HuH-7.5 (cell line): ENCODE results near the gene GPR143.
"Not testable (repeated sequence)": the region's sequence is repeated elsewhere in the genome, so short reads cannot be mapped to it uniquely, and the experiment has no call there.

Source experiments
- DNase-seq: peaks from one replicate; pipeline ENCODE4 v3.0.0; 2011; ENCODE audit warnings: low spot score

Gene GPR143

GRCh38 chrX:9768321-9768839 lies 2.7 kb upstream of the GPR143 start:
- not testable (repeated sequence) for DNase-seq

DNA sequence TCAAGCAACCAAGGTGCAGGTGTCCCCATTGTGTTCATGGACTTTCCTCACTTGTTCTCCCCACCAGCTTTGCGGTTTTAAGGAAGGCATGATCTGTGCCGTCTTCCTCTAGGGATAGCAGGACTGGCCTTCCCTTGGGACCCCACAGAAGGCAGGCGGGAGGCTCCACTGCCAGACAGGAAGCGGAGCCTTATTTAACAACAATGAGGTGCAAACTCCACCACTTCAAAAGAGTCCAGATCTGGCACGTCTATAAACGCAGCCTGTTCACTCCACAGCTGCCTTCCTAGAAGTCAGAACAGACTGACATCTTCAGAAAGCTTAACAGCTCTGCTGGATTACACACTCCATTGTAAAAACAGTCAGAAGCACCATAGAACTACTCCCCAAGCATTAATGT lies 1.7 kb upstream of the GPR143 start:
- no peak for DNase-seq

GRCh38 chrX:9765072-9765736 lies 443 bp downstream of the GPR143 start:
- no peak for DNase-seq

DNA sequence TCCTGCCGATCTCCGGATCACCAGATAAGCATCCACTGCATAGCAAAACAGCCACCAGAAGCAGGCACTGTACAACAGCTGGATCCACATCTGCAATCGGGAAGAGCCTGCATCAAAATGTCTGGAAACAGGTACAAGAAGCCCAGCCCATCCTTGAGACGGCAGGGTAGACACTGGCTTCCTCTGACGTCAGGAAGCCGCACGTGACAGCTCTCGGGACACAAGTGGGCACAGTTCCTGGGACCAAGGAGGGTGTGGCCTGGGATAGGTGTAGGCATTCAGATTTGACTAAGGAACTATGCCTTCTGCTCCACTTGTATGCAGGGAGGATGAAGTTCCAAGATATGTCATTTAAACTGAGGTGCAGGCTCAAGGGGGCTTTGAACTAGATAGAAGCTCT lies 6.3 kb downstream of the GPR143 start:
- no peak for DNase-seq

- DNase-seq, result no peak
These were observed 7.5 kb downstream of the GPR143 start for GRCh38 chrX:9758021-9758638.

GRCh38 chrX:9757366-9757765 lies 8.3 kb downstream of the GPR143 start:
- no peak for DNase-seq

- no peak for DNase-seq
These were observed 16.4 kb downstream of the GPR143 start for GRCh38 chrX:9749146-9749692.

GRCh38 chrX:9747644-9748043 lies 18.0 kb downstream of the GPR143 start:
- DNase-seq, result no peak

DNA sequence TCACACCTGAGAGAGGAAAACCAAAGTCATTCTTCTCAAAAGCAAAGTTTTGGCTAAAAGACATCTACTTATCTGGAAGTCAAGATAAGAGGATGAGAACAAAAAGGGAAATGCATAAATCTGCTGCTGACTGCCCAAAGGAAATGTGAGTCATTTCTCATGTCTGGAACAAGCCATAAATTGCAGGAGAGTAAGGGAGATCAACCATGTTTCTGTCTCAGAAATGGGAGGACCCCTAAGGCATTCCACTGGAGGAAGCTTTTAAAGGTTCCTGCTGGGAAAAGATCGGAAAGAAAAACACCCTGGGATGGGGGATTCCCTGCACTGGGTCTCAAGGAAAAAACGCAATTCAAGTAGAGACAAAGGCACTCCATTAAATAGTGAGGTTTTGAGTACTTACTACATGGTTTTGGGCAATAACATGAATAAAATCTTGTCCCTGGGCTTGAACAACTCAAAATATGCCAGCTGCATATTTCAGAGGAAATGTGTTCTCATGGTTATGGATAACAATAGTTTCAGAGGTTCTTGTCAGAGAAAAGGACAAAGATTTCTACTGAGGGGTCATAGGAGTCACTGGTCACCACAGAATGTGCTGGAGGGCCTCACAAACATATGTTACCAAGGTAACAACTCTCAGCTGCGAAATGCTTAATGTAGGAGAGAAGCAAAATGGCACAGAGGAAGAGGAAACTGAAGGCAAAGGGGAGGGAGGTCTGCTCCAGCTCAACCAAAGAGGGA lies 19.3 kb downstream of the GPR143 start:
- no peak for DNase-seq

DNA sequence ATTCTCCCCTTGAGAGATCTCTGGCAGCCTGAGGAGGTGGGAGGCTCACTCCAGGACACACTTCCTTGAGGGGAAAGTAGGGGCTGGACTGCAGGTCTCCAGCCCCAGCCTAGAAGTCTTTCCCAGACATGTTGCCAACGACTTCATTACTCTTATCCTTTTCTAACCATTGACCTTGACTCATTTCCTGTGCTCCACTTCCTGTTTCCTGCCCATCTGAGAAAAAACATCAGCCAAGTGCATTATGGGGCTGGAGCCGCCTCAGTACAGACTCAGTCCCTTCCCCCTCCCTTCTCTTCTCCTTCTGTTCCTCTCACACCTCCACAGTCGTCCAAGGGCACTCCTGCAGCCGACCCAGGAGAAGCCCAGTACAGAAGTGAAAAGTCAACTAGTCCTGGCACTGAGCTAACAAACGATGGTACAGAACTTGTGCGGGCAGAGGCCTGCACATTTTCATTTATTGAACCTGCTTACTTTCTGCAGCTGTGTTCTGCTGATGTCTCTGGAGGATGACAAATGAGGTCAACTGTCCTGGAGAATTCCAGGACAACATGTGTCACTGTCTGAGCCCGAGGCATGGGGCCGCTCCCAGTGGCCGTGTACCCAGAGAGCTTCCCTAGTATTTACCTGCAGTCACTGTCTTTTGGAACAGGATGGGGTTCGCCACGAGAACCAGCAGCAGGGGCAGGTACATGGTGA lies 20.1 kb downstream of the GPR143 start:
- no peak for DNase-seq

DNA sequence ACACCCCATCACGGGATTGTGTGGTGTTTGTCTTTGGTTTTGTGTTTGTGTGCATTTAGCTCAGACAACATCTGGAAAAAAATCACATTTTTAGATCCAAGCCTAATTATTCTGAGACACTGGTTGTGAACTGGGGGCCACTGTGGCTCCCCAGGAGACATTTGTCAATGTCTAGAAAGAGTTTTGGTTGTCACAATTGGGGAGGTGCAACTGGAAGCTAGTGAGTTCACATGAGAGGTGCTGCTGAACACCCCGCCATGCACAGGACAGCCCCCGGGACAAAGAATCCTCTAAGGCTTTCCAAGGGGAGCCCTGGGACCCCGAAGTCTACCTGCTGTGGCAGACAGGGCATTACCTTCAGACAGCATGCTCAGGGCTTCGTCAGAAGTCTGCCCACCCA lies 26.5 kb downstream of the GPR143 start:
- no peak for DNase-seq

- DNase-seq, result no peak
These were observed 27.5 kb downstream of the GPR143 start for GRCh38 chrX:9738151-9738550.

DNA sequence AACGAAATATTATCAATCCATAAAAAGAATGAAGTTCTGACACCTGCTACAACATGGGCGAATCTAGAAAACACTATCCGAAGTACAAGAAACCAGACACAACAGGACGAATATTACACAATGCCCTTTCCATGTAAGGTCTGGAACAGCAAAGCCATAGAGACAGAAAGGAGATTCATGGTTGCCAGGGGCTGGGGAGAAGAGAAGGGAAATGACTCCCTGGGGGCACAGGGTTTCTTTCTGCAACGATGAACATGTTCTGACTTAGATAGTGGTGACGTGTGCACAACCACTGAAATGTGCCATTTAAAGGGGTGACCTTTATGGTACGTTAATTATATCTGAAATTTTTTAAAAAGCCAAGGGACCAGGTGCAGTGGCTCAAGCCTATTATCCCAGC lies 28.3 kb downstream of the GPR143 start:
- DNase-seq, result no peak

- no peak for DNase-seq
These were observed 34.9 kb downstream of the GPR143 start for GRCh38 chrX:9730752-9731151.

DNA sequence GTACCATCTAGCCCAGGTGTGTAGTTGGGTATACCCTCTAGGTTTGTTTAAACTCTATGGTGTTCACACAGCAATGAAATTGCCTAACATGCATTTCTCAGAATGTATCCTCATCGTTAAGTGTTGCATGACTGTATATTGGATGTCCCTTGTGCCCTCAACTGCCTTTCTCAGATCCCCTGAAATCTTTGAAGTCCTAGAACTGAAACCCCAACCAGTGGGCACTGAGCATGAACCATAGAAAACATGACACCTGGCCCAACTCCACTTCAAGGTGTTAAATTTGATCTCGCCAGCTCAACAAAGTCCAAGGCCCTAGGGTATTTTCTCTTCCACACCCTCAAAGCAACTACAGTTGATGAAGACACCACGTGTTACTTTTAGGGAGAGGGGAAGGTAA lies 35.6 kb downstream of the GPR143 start:
- DNase-seq, result no peak

- no peak for DNase-seq
These were observed 36.3 kb downstream of the GPR143 start for GRCh38 chrX:9729171-9729885.

DNA sequence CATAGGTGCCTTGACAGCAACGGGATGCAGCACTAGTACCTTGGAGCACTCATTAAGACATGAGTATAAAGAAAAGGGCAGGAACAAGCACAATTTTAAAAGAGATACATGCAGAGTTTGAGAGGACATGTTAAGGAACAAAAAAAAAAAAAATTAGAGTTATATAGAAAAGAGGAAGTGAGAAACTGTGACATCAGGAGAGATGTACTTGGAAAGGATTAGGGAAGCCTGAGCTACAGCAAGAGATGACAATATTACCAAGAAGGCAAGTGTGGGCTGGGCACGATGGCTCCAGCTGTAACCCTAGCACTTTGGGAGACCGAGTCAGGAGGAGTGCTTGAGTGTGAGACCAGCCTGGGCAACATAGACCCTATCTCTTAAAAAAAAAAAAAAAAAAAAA lies 37.4 kb downstream of the GPR143 start:
- DNase-seq, result no peak

- DNase-seq, result no peak
These were observed 40.9 kb downstream of the GPR143 start for GRCh38 chrX:9724711-9725110.

DNA sequence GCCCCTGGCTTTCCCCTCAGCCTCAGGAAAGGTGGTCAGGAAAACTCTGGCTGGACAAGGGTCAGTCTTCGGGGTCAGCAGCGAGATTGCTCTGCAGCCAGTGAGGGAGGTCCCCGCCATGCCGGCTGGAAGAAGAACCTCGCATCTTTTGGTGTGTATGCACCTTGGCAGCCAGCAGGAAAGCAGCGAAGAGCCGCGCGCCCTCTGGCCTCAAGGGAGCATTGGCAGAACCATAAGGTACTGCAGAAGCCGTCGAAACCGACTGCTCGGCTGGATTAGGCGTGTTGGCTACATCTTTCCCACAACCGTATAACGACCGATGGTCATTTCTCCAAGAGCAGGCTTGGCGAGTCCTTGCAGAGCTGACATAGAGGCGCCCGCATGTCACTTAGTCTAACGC lies 48.3 kb downstream of the GPR143 start:
- no peak for DNase-seq

GRCh38 chrX:9710332-9710731 lies 55.3 kb downstream of the GPR143 start:
- DNase-seq, result no peak

GRCh38 chrX:9708923-9709553 lies 56.6 kb downstream of the GPR143 start:
- peak; percentile 52 for DNase-seq
